Umbilical cord (tissue), 2 donors: ENCODE measurements around the gene ABCA3. TPM values are rescaled to one million over a fixed set of nuclear protein-coding genes. Genes with fewer than 3 reads are reported as not detected.
"Not testable (repeated sequence)": the region's sequence is repeated elsewhere in the genome, so short reads cannot be mapped to it uniquely, and the experiment has no call there.

ENCODE experiments used
- DNase-seq: peaks from one replicate; pipeline ENCODE4 v3.0.0-alpha.2; 2015; ENCODE audit warnings: low spot score
- total RNA-seq: library from RNA; depleted of rRNA; stranded (reverse); fragments of >200 nt; gene quantifications from one replicate; pipeline ENCODE4 v1.2.3, GENCODE V29; 2014; ENCODE audit warnings: low replicate concordance; ENCODE audit not compliant: insufficient read depth

Gene ABCA3
- total RNA-seq, 1 donor from 2014 or later, result 0.72 TPM

- DNase-seq, result no peak
These were observed 59.5 kb downstream of the ABCA3 start for GRCh38 chr16:2280981-2281542.

GRCh38 chr16:2280461-2280860 lies 60.1 kb downstream of the ABCA3 start:
- DNase-seq, result no peak

- no peak for DNase-seq
These were observed 61.4 kb downstream of the ABCA3 start for GRCh38 chr16:2278956-2279800.

DNA sequence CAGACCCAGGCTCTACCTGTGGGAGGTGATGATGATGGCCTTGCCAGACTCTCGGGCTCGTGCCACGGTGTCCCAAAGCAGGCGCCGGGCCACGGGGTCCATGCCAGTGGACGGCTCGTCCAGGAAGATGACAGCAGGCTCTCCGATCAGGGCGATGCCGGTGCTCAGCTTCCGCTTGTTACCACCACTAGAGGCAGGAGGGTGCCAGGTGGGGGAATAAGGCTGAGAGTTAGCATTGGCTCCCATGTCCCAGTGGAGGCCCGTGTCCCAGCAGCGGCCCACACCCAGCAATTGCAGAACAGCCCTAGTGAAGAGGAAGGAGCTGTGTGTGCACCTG lies 62.3 kb downstream of the ABCA3 start:
- no peak for DNase-seq

DNA sequence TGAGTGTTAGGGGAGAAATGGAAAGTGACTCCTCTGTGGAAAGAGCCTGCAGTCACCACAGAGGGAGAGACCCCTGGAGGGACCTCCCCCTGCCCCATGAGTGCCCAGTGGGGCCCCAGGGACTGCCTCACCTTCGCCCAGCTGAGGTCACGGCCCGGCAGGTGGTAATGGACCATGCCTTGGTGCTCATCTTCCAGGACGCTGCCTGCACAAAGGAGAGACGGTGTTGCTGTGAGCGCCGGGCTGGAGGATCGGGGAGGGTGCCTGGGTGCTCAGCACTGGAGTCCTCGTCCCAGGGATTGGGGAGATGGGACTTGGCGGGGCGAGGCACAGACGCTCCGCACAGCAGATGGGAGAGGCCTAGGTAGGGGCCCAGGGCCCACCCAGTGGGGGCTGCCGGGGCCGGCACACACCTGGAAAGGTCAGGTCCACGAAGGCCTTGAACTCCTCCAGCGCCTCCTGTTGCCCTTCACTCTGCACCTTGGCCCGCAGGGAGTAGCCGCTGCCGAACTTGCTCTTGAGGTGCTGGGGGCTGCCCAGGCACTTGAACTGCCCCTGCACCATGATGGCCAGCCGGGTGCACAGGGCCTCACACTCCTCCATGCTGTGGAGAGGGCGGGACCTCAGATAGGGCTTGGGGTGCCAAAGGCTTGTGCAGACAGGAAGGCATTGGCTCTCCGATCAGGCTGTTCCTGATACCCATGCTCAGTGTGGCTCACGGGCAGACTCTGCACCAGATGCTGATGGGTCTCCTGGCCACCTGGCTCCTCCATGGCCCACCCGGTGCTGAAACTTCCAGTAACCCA lies 62.9 kb downstream of the ABCA3 start:
- no peak for DNase-seq

GRCh38 chr16:2276368-2277195 lies 63.9 kb downstream of the ABCA3 start:
- DNase-seq, result no peak

DNA sequence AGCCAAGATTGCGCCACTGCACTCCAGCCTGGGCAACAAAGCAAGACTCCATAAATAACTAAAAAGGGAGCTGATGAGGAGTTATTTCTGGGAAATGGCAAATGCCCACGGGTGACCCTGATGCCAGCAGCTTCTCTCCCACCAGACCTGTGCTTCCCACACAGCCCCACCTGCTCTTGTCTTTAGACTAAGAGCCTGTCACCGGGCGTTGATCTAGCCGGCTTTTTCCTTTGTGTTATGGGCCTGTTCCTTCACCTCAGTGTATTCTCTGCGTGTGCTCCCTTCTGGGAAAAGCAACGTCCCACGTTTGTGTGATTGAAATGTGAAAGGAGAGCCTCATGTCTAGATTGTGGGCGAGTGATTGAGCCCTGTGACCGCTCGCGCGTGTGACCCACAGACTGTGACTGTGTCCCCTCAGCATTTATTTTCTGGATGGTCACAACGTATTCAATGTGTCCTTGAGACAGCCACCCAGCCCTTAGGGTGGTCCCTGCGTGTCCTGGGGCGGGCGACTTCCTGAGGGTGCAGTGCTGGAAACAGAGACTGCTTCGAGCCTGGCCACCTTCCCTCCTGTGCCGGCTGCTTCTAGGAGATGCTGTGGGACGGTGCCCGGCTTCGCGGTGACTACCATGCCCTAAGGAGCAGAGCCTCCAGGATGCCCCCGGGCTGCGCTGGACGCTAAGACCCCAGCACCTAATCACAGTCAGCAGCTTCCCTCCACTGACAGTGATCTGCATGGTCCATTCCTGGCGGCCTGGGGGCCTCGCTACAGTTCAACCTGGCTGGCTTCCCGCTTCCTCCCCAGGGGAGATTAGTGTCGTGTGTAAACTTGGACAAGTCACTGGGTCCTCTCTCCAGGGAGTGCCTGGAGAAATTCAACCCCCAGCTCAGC lies 64.8 kb downstream of the ABCA3 start:
- DNase-seq, result no peak

- DNase-seq, result no peak
These were observed 66.6 kb downstream of the ABCA3 start for GRCh38 chr16:2273931-2274330.

- DNase-seq, result no peak
These were observed 67.0 kb downstream of the ABCA3 start for GRCh38 chr16:2273484-2273883.

GRCh38 chr16:2271848-2272461 lies 68.6 kb downstream of the ABCA3 start:
- DNase-seq, result no peak

- DNase-seq, result no peak
These were observed 69.7 kb downstream of the ABCA3 start for GRCh38 chr16:2270588-2271470.

GRCh38 chr16:2270070-2270462 lies 70.5 kb downstream of the ABCA3 start:
- DNase-seq, result no peak

- DNase-seq, result peak; percentile 98
These were observed 72.4 kb downstream of the ABCA3 start, which contains the start of gene RNPS1 for GRCh38 chr16:2267913-2268666. Gene RNPS1, minus strand, starts transcription at chr16:2268126. Its CDS starts 3,483 bp downstream, at chr16:2264643.

DNA sequence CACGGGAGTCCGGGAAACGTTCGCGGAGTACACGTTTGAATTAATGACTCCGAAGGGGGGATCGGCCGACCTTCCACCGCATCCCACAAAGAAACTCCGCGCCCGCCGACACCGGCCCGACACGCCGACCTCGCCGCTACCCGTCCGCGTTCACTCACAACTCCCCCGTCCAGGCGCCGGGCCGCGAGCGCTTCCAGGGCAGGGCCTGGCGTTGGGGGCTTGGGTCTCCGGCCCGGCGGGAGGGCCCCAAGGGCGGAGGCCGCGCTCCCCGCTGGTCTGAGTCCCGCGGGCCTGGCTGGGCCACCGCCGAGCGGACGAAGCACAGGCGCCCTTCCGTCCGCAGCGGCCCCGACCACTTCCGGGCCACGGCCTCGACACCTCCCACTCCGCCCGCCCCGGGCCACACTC lies 73.0 kb downstream of the ABCA3 start:
- peak; percentile 2 for DNase-seq

DNA sequence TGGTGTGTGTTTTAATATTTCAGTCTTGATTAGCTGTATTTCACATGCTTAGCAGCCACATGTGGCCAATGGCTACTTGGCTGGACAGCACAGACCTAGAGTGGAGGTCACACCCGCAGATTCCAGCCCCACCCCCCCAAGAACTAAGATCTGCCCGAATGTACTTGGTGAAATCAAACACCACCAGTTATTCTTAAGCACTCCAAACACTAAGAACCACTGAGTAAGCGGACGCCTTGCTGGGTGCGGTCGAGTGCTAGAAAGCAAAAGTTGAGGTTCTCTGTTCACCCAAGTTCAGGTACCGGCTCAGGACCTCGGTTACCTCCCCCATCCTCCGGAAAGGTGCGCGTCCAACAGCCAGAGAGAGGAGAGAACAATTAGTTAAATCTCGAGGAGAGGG lies 73.6 kb downstream of the ABCA3 start:
- not testable (repeated sequence) for DNase-seq

- DNase-seq, result not testable (repeated sequence)
These were observed 77.5 kb downstream of the ABCA3 start for GRCh38 chr16:2263026-2263425.

- no peak for DNase-seq
These were observed 80.3 kb downstream of the ABCA3 start for GRCh38 chr16:2260250-2260649.

- not testable (repeated sequence) for DNase-seq
These were observed 82.0 kb downstream of the ABCA3 start for GRCh38 chr16:2258530-2258929.
